ENCODE measurements around the gene C1QL1.

Gene C1QL1

GRCh38 chr17:44926821-44927525, 41.1 kb downstream of the C1QL1 start:
- ChIA-PET POLR2A (interaction anchor here (1.9 kb wide), 1 partner anchor 13 kb away, joined by 7 read pairs; no protein-coding TSS in a partner anchor), CTCF (no interaction called here)
- no peak for DNase-seq (ENCODE audit: extremely low spot score)
- TF ChIP-seq FOXK2 (IDR thresholded peaks at IDR 0.05): no peak
- no peak for TF ChIP-seq BHLHE40 (IDR thresholded peaks at IDR 0.05; ENCODE audit: borderline replicate concordance)
- TF ChIP-seq PKNOX1 (IDR thresholded peaks at IDR 0.05): no peak
- TF ChIP-seq ELF4 (IDR thresholded peaks at IDR 0.05): no peak
- TF ChIP-seq CTBP1 (IDR thresholded peaks at IDR 0.05; ENCODE audit: borderline replicate concordance): no peak
- TF ChIP-seq SP1 (IDR thresholded peaks at IDR 0.05): no peak
- TF ChIP-seq SUZ12 (IDR thresholded peaks at IDR 0.05): no peak
- no peak for TF ChIP-seq L3MBTL2 (conservative IDR thresholded peaks at IDR 0.05)
- no peak for TF ChIP-seq NFRKB (IDR thresholded peaks at IDR 0.05)
- no peak for TF ChIP-seq TARDBP (IDR thresholded peaks at IDR 0.05)
- TF ChIP-seq LEF1 (IDR thresholded peaks at IDR 0.05; ENCODE audit: borderline replicate concordance): no peak
- no peak for TF ChIP-seq FOXA1 (IDR thresholded peaks at IDR 0.05)
- no peak for TF ChIP-seq ZNF384 (IDR thresholded peaks at IDR 0.05)
- TF ChIP-seq FOXM1 (IDR thresholded peaks at IDR 0.05; ENCODE audit: borderline replicate concordance): no peak
- TF ChIP-seq ARNT (IDR thresholded peaks at IDR 0.05): no peak
- no peak for TF ChIP-seq HDGF (IDR thresholded peaks at IDR 0.05; ENCODE audit: borderline replicate concordance)

- POLR2A ChIA-PET: interaction anchor here (1.9 kb wide), 1 partner anchor 14 kb away, joined by 7 read pairs; no protein-coding TSS in a partner anchor
- TF ChIP-seq ELF4 (IDR thresholded peaks at IDR 0.05) (no peak), HDGF (IDR thresholded peaks at IDR 0.05; ENCODE audit: borderline replicate concordance) (no peak), CTBP1 (IDR thresholded peaks at IDR 0.05; ENCODE audit: borderline replicate concordance) (no peak), LEF1 (IDR thresholded peaks at IDR 0.05; ENCODE audit: borderline replicate concordance) (no peak), FOXM1 (IDR thresholded peaks at IDR 0.05; ENCODE audit: borderline replicate concordance) (no peak), BHLHE40 (IDR thresholded peaks at IDR 0.05; ENCODE audit: borderline replicate concordance) (no peak), SP1 (IDR thresholded peaks at IDR 0.05) (no peak), ARNT (IDR thresholded peaks at IDR 0.05) (no peak)
- CTCF ChIA-PET: interaction anchor here (0.6 to 1.1 kb wide), 2 partner anchors 9 to 97 kb away, joined by 3 read pairs; no protein-coding TSS in a partner anchor
These were observed 42.1 kb downstream of the C1QL1 start for GRCh38 chr17:44925731-44926697.

GRCh38 chr17:44924107-44924544, 44.0 kb downstream of the C1QL1 start:
- ChIA-PET CTCF (interaction anchor here (1.1 kb wide), 1 partner anchor 98 kb away, joined by 3 read pairs; no protein-coding TSS in a partner anchor), POLR2A (interaction anchor here (0.9 kb wide), 1 partner anchor 23 kb away, joined by 3 read pairs; no protein-coding TSS in a partner anchor)
- no peak for TF ChIP-seq FOXM1 (IDR thresholded peaks at IDR 0.05; ENCODE audit: borderline replicate concordance)
- TF ChIP-seq L3MBTL2 (conservative IDR thresholded peaks at IDR 0.05): no peak
- no peak for TF ChIP-seq TARDBP (IDR thresholded peaks at IDR 0.05)
- no peak for TF ChIP-seq ZNF384 (IDR thresholded peaks at IDR 0.05)
- TF ChIP-seq SUZ12 (IDR thresholded peaks at IDR 0.05): no peak
- no peak for TF ChIP-seq LEF1 (IDR thresholded peaks at IDR 0.05; ENCODE audit: borderline replicate concordance)
- TF ChIP-seq FOXK2 (IDR thresholded peaks at IDR 0.05): no peak
- TF ChIP-seq SP1 (IDR thresholded peaks at IDR 0.05): no peak
- TF ChIP-seq ELF4 (IDR thresholded peaks at IDR 0.05): no peak
- no peak for TF ChIP-seq NFRKB (IDR thresholded peaks at IDR 0.05)
- TF ChIP-seq FOXA1 (IDR thresholded peaks at IDR 0.05): no peak
- TF ChIP-seq HDGF (IDR thresholded peaks at IDR 0.05; ENCODE audit: borderline replicate concordance): no peak
- no peak for TF ChIP-seq BHLHE40 (IDR thresholded peaks at IDR 0.05; ENCODE audit: borderline replicate concordance)
- no peak for TF ChIP-seq ARNT (IDR thresholded peaks at IDR 0.05)
- TF ChIP-seq CTBP1 (IDR thresholded peaks at IDR 0.05; ENCODE audit: borderline replicate concordance): no peak
- no peak for TF ChIP-seq PKNOX1 (IDR thresholded peaks at IDR 0.05)
- DNase-seq (ENCODE audit: extremely low spot score): no peak

More at GRCh38 chr17:44925731-44926697, 42.1 kb downstream of the C1QL1 start:
- DNase-seq (ENCODE audit: extremely low spot score): no peak

DNA sequence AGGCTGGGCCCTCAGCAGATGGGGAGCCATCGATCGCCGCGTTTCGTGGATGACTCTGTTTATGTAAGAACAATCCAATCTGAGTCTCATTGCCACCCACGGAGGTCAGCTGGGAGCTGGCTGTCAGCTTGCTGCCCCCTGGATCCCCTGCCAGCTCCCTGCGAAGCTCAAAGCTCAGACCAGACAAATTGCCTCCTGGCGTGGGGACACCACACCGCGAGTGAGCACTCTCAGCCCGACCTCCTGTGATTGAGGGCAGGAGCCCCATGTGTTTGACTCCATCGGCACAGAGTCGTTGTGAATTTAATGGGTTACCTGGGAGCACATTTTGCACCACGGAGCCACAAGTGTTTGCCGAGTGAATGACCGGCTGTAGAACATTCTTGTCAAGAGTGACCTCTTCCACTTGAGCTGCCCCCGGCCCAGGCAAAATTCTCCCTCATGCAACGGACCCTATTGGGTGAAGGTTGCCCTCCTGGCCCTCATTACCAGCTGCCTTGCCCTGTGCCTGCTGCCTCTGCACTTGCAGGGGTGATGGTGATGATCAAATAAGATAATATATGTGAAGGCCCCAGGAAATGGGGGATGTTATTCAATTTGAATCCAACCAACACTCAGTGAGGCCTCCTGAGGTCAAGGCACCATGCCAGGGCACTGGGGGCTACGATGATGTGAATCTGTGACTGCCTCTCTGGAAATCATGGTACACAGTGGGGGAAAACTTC, 45.2 kb downstream of the C1QL1 start:
- POLR2A ChIA-PET: no interaction called here
- no peak for DNase-seq (ENCODE audit: extremely low spot score)
- CTCF ChIA-PET: interaction anchor here (0.9 to 1.1 kb wide), 2 partner anchors 99 to 213 kb away, joined by 3 read pairs; partner anchors contain the start of gene ACBD4
- TF ChIP-seq L3MBTL2 (conservative IDR thresholded peaks at IDR 0.05) (no peak), FOXK2 (IDR thresholded peaks at IDR 0.05) (no peak), BHLHE40 (IDR thresholded peaks at IDR 0.05; ENCODE audit: borderline replicate concordance) (no peak), ARNT (IDR thresholded peaks at IDR 0.05) (no peak), SP1 (IDR thresholded peaks at IDR 0.05) (no peak), NFRKB (IDR thresholded peaks at IDR 0.05) (no peak), HDGF (IDR thresholded peaks at IDR 0.05; ENCODE audit: borderline replicate concordance) (no peak), PKNOX1 (IDR thresholded peaks at IDR 0.05) (no peak)

Measured in HEK293T (cell line).